Transverse colon (tissue), 4 donors: ENCODE data around the gene TMEM273. TPM values are rescaled to one million over a fixed set of nuclear protein-coding genes. Genes with fewer than 3 reads are reported as not detected.
A peak's percentile ranks its signal among the peaks of the same experiment; 100 is the strongest.

Experiments used
- DNase-seq: peaks from one replicate; pipeline ENCODE4 v3.0.0-alpha.2; 2019
- H3K27ac ChIP-seq, 4 donors: fragments of 200-600 bp; sonication (generic); 2 replicates each; pipeline ENCODE4 v1.5.1; 2016 to 2018; ENCODE audit warnings: inconsistent platforms in 4 of 4
- H3K27me3 ChIP-seq: fragments of 200-600 bp; sonication (generic); 2 replicates; pipeline ENCODE4 v1.5.1; 2017; ENCODE audit warnings: inconsistent platforms
- H3K36me3 ChIP-seq, 4 donors: fragments of 200-600 bp; sonication (generic); 2 replicates each; pipeline ENCODE4 v1.5.1; 2017 to 2019; ENCODE audit warnings: inconsistent platforms in 4 of 4
- H3K4me1 ChIP-seq, 4 donors: fragments of 200-600 bp; sonication (generic); 2 replicates each; pipeline ENCODE4 v1.5.1; 2017 to 2020; ENCODE audit warnings: inconsistent platforms in 4 of 4
- H3K4me3 ChIP-seq, 4 donors: fragments of 200-600 bp; sonication (generic); 1 replicate in 1 of 4; 2 replicates in 3 of 4; pipeline versions ENCODE4 v1.5.1 to v1.6.1; 2017 to 2019; ENCODE audit warnings: inconsistent platforms in 4 of 4
- H3K9me3 ChIP-seq, 2 donors: fragments of 200-600 bp; sonication (generic); 2 replicates each; pipeline ENCODE4 v1.5.1; 2017 to 2019; ENCODE audit warnings: inconsistent platforms in 2 of 2
- EP300 ChIP-seq: sonication (generic); formaldehyde crosslinking; IDR thresholded peaks from one replicate; pipeline ENCODE4 v1.6.1; 2017; ENCODE audit warnings: antibody characterized with exemption, low read depth
- POLR2A ChIP-seq: fragments of 450-650 bp; IDR thresholded peaks from one replicate; pipeline ENCODE4 v1.6.1; 2016; ENCODE audit warnings: antibody characterized with exemption, mild to moderate bottlenecking, moderate library complexity
- POLR2AphosphoS5 ChIP-seq, 3 donors: sonication (generic); formaldehyde crosslinking; IDR thresholded peaks; one replicate each; pipeline ENCODE4 v1.6.1; 2016; ENCODE audit warnings: antibody characterized with exemption in 3 of 3
- WGBS, 2 donors: methylation state at CpG; one replicate each; pipeline ENCODE4 v1.1.5; 2018; ENCODE audit warnings: low coverage in 1 of 2; 5-methylcytosine and 5-hydroxymethylcytosine counted together
- in situ Hi-C, 4 donors: fragments of 200-750 bp; cut with MboI; loops; one replicate each; pipeline versions ENCODE4 v1.15.0 to v1.15.1; 2017; ENCODE audit warnings: low sequenced_read_pairs in 3 of 4, low pct_ligation_motif_present in 1 of 4, low pct_unique_long_range_greater_than_20kb in 1 of 4
- intact Hi-C: fragments of 100-400 bp; cut with DNase I; formaldehyde crosslinking; loops from one replicate; pipeline ENCODE4 v1.15.1; 2023; ENCODE audit warnings: low total_unique reads
- total RNA-seq, 4 donors: library from RNA; depleted of rRNA; stranded (reverse); fragments of >200 nt; gene quantifications; one replicate each; pipeline ENCODE4 v1.1.0, GENCODE V29; 2016
- TF ChIP-seq, protein P1 (sequence below), 5 experiments: fragments of 200-600 bp in 3 of 5; fragments of 450-650 bp in 2 of 5; sonication (generic) in 3 of 5; IDR thresholded peaks; 1 replicate in 2 of 5; 2 replicates in 3 of 5; pipeline ENCODE4 v1.5.1; 2016 to 2017; ENCODE audit warnings: antibody characterized with exemption in 5 of 5, inconsistent platforms in 3 of 5, mild to moderate bottlenecking in 2 of 5, moderate library complexity in 1 of 5

Gene TMEM273
- total RNA-seq, 4 donors from 2014 or later: 0.80 to 18.4 (median 7.4) TPM

DNA sequence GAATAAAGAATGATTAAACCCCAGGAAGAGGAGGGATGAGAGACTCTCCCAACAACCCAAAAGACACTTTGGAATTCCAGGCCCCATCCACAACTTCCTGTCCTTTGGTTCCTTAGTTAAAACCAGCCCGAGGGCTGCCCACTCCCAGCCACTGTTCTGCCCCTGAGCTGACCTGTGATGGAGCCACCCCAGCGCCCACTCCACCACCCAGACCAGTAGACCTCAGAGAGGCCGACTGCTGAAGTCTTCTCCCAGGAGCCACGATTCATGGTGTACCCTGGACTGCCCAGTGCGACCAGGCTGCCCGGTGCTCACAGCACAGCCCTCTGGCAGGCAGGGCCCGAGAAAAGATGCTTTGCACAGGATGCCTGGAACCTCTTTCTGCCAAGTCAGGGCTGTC is 79.5 kb downstream of the TMEM273 start:
- peaks cover 0 to 11% (median 4%) of the 10 kb centered on the region in 4 donors for H3K4me1 ChIP-seq
- intact Hi-C loops: no loop called here
- 80% methylated on average over 7 of the region's 7 CpGs; no CpG with 5 or more reads in 1 of the 2 donors for WGBS, 2 donors

DNA sequence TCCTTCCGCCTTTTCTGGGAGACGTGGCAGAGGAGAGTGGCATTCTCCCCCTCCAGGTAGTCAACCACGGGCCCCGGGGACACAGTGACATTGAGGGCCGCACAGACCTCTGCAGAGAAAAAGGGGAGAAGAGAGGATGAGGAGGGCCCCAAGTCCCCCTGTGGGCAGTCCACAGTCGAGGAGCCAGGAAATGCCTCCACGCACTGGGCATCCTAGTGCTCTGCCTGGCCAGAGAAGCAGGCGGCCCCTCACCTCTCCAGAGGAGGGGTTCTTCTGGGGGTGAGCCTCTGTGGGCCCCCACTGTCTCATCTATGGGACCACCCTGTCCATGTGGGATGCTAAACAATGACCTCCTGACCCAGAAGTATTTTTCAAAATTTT is 80.3 kb downstream of the TMEM273 start:
- WGBS, 2 donors: 85 to 90% methylated on average over 5 to 8 of the region's 8 CpGs
- H3K9me3 ChIP-seq: no peaks in the 10 kb centered on the region
- no peak overlapping the region for H3K4me3 ChIP-seq
- no peak overlapping the region for H3K27ac ChIP-seq
- no peaks in the 10 kb centered on the region for H3K36me3 ChIP-seq
- in situ Hi-C loops: no loop called here
- no peak for DNase-seq
- H3K27me3 ChIP-seq: no peaks in the 10 kb centered on the region
- intact Hi-C loops: no loop called here
- H3K4me1 ChIP-seq: peaks cover 0 to 11% (median 4%) of the 10 kb centered on the region in 4 donors
- TF ChIP-seq POLR2A (no peak), POLR2AphosphoS5 (IDR thresholded peaks at IDR 0.05) (no peak), EP300 (no peak)
- TF ChIP-seq, protein P1, sequence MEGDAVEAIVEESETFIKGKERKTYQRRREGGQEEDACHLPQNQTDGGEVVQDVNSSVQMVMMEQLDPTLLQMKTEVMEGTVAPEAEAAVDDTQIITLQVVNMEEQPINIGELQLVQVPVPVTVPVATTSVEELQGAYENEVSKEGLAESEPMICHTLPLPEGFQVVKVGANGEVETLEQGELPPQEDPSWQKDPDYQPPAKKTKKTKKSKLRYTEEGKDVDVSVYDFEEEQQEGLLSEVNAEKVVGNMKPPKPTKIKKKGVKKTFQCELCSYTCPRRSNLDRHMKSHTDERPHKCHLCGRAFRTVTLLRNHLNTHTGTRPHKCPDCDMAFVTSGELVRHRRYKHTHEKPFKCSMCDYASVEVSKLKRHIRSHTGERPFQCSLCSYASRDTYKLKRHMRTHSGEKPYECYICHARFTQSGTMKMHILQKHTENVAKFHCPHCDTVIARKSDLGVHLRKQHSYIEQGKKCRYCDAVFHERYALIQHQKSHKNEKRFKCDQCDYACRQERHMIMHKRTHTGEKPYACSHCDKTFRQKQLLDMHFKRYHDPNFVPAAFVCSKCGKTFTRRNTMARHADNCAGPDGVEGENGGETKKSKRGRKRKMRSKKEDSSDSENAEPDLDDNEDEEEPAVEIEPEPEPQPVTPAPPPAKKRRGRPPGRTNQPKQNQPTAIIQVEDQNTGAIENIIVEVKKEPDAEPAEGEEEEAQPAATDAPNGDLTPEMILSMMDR (IDR thresholded peaks at IDR 0.05): no peak

More for the DNA sequence above, 79.5 kb downstream of the TMEM273 start:
- H3K36me3 ChIP-seq: no peaks in the 10 kb centered on the region
- no peak for DNase-seq
- H3K9me3 ChIP-seq: no peaks in the 10 kb centered on the region
- no peak overlapping the region for H3K4me3 ChIP-seq
- peaks cover 2% of the 10 kb centered on the region for H3K27me3 ChIP-seq
- TF ChIP-seq POLR2AphosphoS5 (IDR thresholded peaks at IDR 0.05) (no peak), EP300 (no peak), POLR2A (no peak)
- TF ChIP-seq, protein P1 (IDR thresholded peaks at IDR 0.05): no peak
- no peak overlapping the region for H3K27ac ChIP-seq
- in situ Hi-C loops: no loop called here

DNA sequence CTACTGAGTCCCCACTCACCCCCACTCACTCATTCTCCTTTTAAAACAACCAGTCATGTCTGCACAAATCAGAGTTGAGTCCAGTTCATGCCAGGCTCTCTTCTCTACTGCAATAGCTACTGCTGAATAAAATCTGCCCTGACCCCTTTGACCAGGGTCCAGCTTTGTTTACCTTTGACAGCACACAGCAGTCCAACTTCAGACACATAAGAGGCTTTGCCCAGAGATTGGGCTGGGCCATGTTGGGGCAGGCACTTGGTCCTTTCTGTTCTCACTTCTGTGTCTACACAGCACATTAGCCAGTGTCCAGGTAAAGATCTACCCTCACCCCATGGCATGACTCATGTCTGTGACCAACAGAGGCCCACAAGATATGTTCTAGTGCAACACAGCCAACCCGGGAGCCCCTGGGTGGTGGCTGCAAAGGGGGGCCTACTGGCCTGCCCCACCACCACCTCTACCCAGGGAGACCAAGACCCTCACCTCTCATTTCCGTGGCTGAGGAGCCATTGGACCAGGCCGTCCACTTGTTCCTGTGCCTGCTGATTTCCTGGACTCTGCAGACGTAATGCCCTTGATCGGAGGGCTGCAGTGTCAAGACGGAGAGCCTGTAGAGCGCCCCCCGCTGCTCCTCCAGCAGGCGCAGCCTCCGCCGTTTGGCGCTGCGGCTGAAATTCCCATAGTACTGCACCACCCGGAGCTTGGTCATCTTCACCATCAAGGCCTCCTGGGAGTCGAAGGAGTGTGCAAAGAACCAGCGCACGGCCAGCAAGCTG is 80.9 kb downstream of the TMEM273 start:
- WGBS, 2 donors: 91% methylated on average over 17 of the region's 17 CpGs; no CpG with 5 or more reads in 1 of the 2 donors
- no peaks in the 10 kb centered on the region for H3K27me3 ChIP-seq
- no peaks in the 10 kb centered on the region for H3K36me3 ChIP-seq
- H3K9me3 ChIP-seq: no peaks in the 10 kb centered on the region
- intact Hi-C loops (no loop called here), in situ Hi-C loops (no loop called here)
- no peak overlapping the region for H3K4me3 ChIP-seq
- peaks cover 0 to 11% (median 4%) of the 10 kb centered on the region in 4 donors for H3K4me1 ChIP-seq
- no peak for DNase-seq
- no peak for TF ChIP-seq EP300
- no peak for TF ChIP-seq POLR2A
- no peak for TF ChIP-seq POLR2AphosphoS5 (IDR thresholded peaks at IDR 0.05)
- TF ChIP-seq, protein P1 (IDR thresholded peaks at IDR 0.05): no peak
- peak overlapping the region in 1 of 4 donors; percentile 21 for H3K27ac ChIP-seq

DNA sequence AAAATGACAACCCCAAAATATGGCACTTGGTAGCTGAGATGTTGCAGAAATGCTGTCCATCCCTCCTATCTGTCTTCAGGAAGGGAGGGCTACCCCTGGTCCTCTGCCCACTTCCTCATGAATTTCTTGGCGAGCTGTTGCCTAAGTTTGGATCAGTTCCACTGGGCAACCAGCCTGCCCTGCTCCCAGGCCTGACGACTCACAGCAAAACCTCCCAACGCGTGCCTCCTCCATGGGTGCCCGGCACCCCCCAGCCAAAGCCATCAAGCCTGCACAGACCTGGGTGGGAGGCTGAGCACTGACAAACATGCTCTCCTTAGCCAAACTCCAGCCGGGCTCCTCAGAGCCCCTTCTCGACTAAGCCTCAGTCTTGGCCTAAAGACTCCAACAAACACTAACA is 81.7 kb downstream of the TMEM273 start:
- no peak for DNase-seq
- TF ChIP-seq, protein P1 (IDR thresholded peaks at IDR 0.05): no peak
- TF ChIP-seq POLR2A: no peak
- TF ChIP-seq POLR2AphosphoS5 (IDR thresholded peaks at IDR 0.05): no peak
- TF ChIP-seq EP300: no peak
- peaks cover 0 to 11% (median 4%) of the 10 kb centered on the region in 4 donors for H3K4me1 ChIP-seq
- in situ Hi-C loops: no loop called here
- no peaks in the 10 kb centered on the region for H3K9me3 ChIP-seq
- intact Hi-C loops: no loop called here
- peak overlapping the region in 2 of 4 donors; percentile 18 to 21 for H3K27ac ChIP-seq
- H3K27me3 ChIP-seq: no peaks in the 10 kb centered on the region
- H3K36me3 ChIP-seq: no peaks in the 10 kb centered on the region
- WGBS, 2 donors: 0 to 54% methylated on average over 1 to 7 of the region's 7 CpGs
- H3K4me3 ChIP-seq: no peak overlapping the region
